ENCODE measurements around the gene SPSB3.

Gene SPSB3

DNA sequence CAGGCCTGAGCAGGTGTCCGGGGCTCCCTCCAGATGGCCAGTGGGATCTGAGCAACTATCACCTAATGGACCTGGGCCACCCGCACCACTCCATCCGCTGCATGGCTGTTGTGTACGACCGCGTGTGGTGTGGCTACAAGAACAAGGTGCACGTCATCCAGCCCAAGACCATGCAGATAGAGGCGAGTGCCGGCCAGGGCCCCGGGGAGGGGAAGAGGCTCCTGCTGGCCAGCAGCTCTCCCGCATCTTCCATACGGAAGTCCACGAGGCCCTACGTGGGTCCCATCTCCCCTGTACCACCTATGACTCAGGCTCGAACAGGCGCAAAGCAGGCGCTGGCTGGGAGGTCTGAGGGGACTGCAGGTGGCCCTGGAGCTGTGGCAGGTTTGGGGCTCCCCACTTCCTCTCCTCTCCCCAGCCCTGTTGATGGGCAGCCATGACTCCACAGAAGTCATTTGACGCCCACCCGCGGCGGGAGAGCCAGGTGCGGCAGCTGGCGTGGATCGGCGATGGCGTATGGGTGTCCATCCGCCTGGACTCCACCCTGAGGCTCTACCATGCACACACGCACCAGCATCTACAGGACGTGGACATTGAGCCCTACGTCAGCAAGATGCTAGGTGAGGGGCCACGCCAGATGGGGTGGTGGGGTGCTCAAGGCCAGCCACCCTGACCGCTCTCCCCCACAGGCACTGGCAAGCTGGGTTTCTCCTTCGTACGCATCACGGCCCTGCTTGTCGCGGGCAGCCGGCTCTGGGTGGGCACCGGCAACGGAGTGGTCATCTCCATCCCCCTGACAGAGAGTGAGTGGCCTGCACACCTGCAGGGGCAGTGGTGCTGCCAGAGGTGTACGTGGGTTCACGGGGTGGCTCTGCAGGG is 15.0 kb downstream of the SPSB3 start:
- H3K36me3 ChIP-seq: peaks cover 80% of the 10 kb centered on the region

DNA sequence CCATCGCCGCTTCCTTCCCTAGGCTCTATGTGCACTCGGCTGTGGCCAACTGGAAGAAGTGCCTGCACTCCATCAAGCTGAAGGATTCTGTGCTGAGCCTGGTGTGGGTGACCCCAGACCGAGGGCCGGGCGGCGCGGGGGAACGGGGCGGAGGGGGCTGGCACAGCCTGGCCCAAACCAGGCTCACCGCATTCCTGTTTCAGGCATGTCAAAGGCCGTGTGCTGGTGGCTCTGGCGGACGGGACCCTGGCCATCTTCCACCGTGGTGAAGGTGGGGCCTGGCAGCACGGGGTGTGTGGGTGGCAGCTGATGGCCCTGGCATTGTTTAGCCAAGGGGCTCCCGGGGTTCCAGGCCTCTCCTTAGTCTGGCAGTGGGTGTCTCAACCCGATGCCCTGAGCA is 15.7 kb downstream of the SPSB3 start:
- no peaks in the 10 kb centered on the region for H3K27me3 ChIP-seq (ENCODE audit: insufficient read depth, low read depth, severe bottlenecking)
- H3K27ac ChIP-seq: no peak overlapping the region
- H3K9me3 ChIP-seq (ENCODE audit: severe bottlenecking): no peaks in the 10 kb centered on the region
- TF ChIP-seq, protein P1, sequence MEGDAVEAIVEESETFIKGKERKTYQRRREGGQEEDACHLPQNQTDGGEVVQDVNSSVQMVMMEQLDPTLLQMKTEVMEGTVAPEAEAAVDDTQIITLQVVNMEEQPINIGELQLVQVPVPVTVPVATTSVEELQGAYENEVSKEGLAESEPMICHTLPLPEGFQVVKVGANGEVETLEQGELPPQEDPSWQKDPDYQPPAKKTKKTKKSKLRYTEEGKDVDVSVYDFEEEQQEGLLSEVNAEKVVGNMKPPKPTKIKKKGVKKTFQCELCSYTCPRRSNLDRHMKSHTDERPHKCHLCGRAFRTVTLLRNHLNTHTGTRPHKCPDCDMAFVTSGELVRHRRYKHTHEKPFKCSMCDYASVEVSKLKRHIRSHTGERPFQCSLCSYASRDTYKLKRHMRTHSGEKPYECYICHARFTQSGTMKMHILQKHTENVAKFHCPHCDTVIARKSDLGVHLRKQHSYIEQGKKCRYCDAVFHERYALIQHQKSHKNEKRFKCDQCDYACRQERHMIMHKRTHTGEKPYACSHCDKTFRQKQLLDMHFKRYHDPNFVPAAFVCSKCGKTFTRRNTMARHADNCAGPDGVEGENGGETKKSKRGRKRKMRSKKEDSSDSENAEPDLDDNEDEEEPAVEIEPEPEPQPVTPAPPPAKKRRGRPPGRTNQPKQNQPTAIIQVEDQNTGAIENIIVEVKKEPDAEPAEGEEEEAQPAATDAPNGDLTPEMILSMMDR (IDR thresholded peaks at IDR 0.05; ENCODE audit: low read depth, low read length): no peak
- DNase-seq: no peak
- H3K4me3 ChIP-seq (ENCODE audit: low read depth, low read length): no peak overlapping the region
- peaks cover 74% of the 10 kb centered on the region for H3K36me3 ChIP-seq

More for the DNA sequence above, 15.0 kb downstream of the SPSB3 start:
- Histone ChIP-seq H3K27me3 (ENCODE audit: insufficient read depth, low read depth, severe bottlenecking) (no peaks in the 10 kb centered on the region), H3K27ac (no peak overlapping the region), H3K4me3 (ENCODE audit: low read depth, low read length) (no peak overlapping the region), H3K9me3 (ENCODE audit: severe bottlenecking) (no peaks in the 10 kb centered on the region)
- TF ChIP-seq, protein P1 (IDR thresholded peaks at IDR 0.05; ENCODE audit: low read depth, low read length): no peak
- no peak for DNase-seq

DNA sequence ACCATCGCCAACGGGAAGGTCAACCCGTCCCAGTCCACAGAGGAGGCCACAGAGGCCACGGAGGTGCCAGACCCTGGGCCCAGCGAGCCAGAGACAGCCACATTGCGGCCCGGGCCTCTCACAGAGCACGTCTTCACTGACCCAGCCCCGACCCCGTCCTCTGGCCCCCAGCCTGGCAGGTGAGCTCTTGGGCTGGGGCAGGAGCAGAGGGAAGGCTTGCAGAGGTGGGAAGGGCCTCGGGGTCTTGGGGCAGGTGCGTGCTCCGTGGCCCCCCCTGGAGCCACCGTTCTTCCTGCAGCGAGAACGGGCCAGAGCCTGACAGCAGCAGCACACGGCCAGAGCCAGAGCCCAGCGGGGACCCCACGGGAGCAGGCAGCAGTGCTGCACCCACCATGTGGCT is 16.1 kb downstream of the SPSB3 start:
- H3K4me3 ChIP-seq (ENCODE audit: low read depth, low read length): no peak overlapping the region
- H3K36me3 ChIP-seq: peaks cover 73% of the 10 kb centered on the region
- no peak overlapping the region for H3K27ac ChIP-seq
- H3K9me3 ChIP-seq (ENCODE audit: severe bottlenecking): no peaks in the 10 kb centered on the region
- TF ChIP-seq, protein P1 (IDR thresholded peaks at IDR 0.05; ENCODE audit: low read depth, low read length): no peak
- H3K27me3 ChIP-seq (ENCODE audit: insufficient read depth, low read depth, severe bottlenecking): no peaks in the 10 kb centered on the region
- DNase-seq: no peak

DNA sequence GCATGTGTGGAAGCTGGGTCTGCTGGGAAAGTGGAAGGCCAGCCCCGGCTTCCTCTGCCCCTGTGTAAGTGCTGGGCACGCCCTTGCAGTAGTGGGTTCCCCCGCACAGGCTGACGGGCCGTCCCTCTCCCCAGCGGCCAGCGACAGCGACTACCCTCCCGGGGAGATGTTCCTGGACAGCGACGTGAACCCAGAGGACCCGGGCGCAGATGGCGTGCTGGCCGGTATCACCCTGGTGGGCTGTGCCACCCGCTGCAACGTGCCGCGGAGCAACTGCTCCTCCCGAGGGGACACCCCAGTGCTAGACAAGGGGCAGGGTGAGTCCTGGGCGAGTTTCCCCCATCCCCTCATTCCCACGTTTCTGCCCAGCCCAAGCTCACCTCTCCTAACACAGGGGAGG is 16.5 kb downstream of the SPSB3 start:
- no peak overlapping the region for H3K27ac ChIP-seq

DNA sequence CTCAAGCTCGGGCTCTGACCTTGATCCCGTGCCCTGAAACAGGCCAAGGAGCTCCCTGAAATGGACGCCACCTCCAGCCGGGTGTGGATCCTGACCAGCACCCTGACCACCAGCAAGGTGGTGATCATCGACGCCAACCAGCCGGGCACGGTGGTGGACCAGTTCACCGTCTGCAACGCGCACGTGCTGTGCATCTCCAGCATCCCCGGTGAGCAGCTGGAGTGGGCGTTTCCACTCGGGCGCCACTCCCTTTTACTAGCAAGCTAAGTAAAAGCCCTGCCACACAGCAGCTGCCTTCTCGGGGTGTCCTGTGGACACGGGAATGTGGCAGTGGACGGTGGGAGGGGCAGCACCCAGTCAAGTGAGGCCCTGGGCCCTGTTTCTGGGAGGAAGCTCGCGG is 17.4 kb downstream of the SPSB3 start:
- peaks cover 79% of the 10 kb centered on the region for H3K36me3 ChIP-seq
- TF ChIP-seq, protein P1 (IDR thresholded peaks at IDR 0.05; ENCODE audit: low read depth, low read length): no peak
- H3K4me3 ChIP-seq (ENCODE audit: low read depth, low read length): no peak overlapping the region
- no peak overlapping the region for H3K27ac ChIP-seq
- DNase-seq: no peak
- H3K27me3 ChIP-seq (ENCODE audit: insufficient read depth, low read depth, severe bottlenecking): no peaks in the 10 kb centered on the region
- H3K9me3 ChIP-seq (ENCODE audit: severe bottlenecking): no peaks in the 10 kb centered on the region

More for the DNA sequence above, 16.5 kb downstream of the SPSB3 start:
- no peak overlapping the region for H3K4me3 ChIP-seq (ENCODE audit: low read depth, low read length)
- DNase-seq: no peak
- H3K36me3 ChIP-seq: peaks cover 76% of the 10 kb centered on the region
- TF ChIP-seq, protein P1 (IDR thresholded peaks at IDR 0.05; ENCODE audit: low read depth, low read length): no peak
- no peaks in the 10 kb centered on the region for H3K27me3 ChIP-seq (ENCODE audit: insufficient read depth, low read depth, severe bottlenecking)
- no peaks in the 10 kb centered on the region for H3K9me3 ChIP-seq (ENCODE audit: severe bottlenecking)
